Pons (tissue), 1 donor: Measurements from ENCODE around the gene RSPO4.

ENCODE experiments used
- DNase-seq: peaks from one replicate; pipeline ENCODE4 v3.0.0-alpha.2; 2016; ENCODE audit warnings: low spot score

RSPO4 gene

GRCh38 chr20:967796-968742 lies 34.0 kb downstream of the RSPO4 start:
- no peak for DNase-seq

GRCh38 chr20:965956-966355 lies 36.2 kb downstream of the RSPO4 start:
- DNase-seq: no peak

- DNase-seq: no peak
These were observed 38.3 kb downstream of the RSPO4 start for GRCh38 chr20:963795-964194.

- no peak for DNase-seq
These were observed 39.4 kb downstream of the RSPO4 start for GRCh38 chr20:962683-963082.

- DNase-seq: no peak
These were observed 39.9 kb downstream of the RSPO4 start for GRCh38 chr20:962223-962622.

- DNase-seq: no peak
These were observed 40.3 kb downstream of the RSPO4 start for GRCh38 chr20:961768-962167.

- no peak for DNase-seq
These were observed 42.0 kb downstream of the RSPO4 start for GRCh38 chr20:959996-960615.

GRCh38 chr20:958936-959815 lies 42.9 kb downstream of the RSPO4 start:
- no peak for DNase-seq

- no peak for DNase-seq
These were observed 44.6 kb downstream of the RSPO4 start for GRCh38 chr20:957544-957943.

- DNase-seq: peak; percentile 56
These were observed 45.7 kb downstream of the RSPO4 start for GRCh38 chr20:956330-956951.

- DNase-seq: no peak
These were observed 46.5 kb downstream of the RSPO4 start for GRCh38 chr20:955656-956055.

GRCh38 chr20:955111-955510 lies 47.0 kb downstream of the RSPO4 start:
- DNase-seq: no peak

GRCh38 chr20:953742-954141 lies 48.4 kb downstream of the RSPO4 start:
- DNase-seq: no peak

GRCh38 chr20:952196-952795 lies 49.8 kb downstream of the RSPO4 start:
- DNase-seq: no peak

- DNase-seq: no peak
These were observed 50.5 kb downstream of the RSPO4 start for GRCh38 chr20:951384-952169.

- no peak for DNase-seq
These were observed 52.4 kb downstream of the RSPO4 start for GRCh38 chr20:949717-950116.

- no peak for DNase-seq
These were observed 55.3 kb downstream of the RSPO4 start for GRCh38 chr20:946826-947225.

- DNase-seq: no peak
These were observed 56.3 kb downstream of the RSPO4 start for GRCh38 chr20:945841-946240.

GRCh38 chr20:944774-945410 lies 57.2 kb downstream of the RSPO4 start:
- no peak for DNase-seq

- no peak for DNase-seq
These were observed 58.0 kb downstream of the RSPO4 start for GRCh38 chr20:944148-944547.
